K562 (cell line): ENCODE measurements around the gene MAP3K13. TPM values are rescaled to one million over a fixed set of nuclear protein-coding genes. Genes with fewer than 3 reads are reported as not detected.

Experiments used
- EP300 ChIP-seq: IDR thresholded peaks from 2 replicates; pipeline ENCODE4 v1.6.1; 2012; ENCODE audit warnings: low read length, improper control_type of control experiment
- HLTF ChIP-seq: fragments of 450-650 bp; IDR thresholded peaks from 2 replicates; pipeline ENCODE4 v1.6.1; 2016
- HMGN3 ChIP-seq: IDR thresholded peaks from 2 replicates; pipeline ENCODE4 v1.6.1; 2011; ENCODE audit warnings: borderline replicate concordance, low read depth, mild to moderate bottlenecking, mixed read lengths, low read length; ENCODE audit not compliant: insufficient read length; ENCODE audit errors: extremely low read depth
- MIER1 ChIP-seq: fragments of 450-650 bp; IDR thresholded peaks from 2 replicates; pipeline ENCODE4 v1.6.1; 2016; ENCODE audit warnings: antibody characterized with exemption, mild to moderate bottlenecking, low read depth
- NR3C1 ChIP-seq: sonication (generic); formaldehyde crosslinking; IDR thresholded peaks from 2 replicates; pipeline ENCODE4 v1.8.1; 2022; ENCODE audit warnings: missing genetic modification reagents
- RB1 ChIP-seq: fragments of 450-650 bp; IDR thresholded peaks from 2 replicates; pipeline ENCODE4 v1.6.1; 2017; ENCODE audit warnings: low read depth, mild to moderate bottlenecking
- SMARCA4 ChIP-seq: fragments of 450-650 bp; IDR thresholded peaks from 2 replicates; pipeline ENCODE4 v1.6.1; 2016
- WHSC1 ChIP-seq: IDR thresholded peaks from one replicate; pipeline ENCODE4 v1.6.1; 2012; ENCODE audit warnings: low read length, control low read depth, inconsistent platforms
- polyA plus RNA-seq, 8 experiments: library from polyadenylated mRNA; depleted of rRNA in 4 of 8; stranded (reverse) in 5 of 8; unstranded in 3 of 8; fragments of >200 nt; fragmentation: Nextera tagmentation in 2 of 8; fragmentation: Illumina TruSeq in 1 of 8; extraction: Ambion mirVana in 2 of 8; extraction: Trizol in 1 of 8; gene quantifications; 2 replicates each; pipeline versions ENCODE4 v1.2.1 to v1.2.3, GENCODE V29; 2011 to 2014; ENCODE audit warnings: inconsistent platforms in 1 of 8, missing spikeins in 1 of 8
- total RNA-seq, 7 experiments: library from RNA; depleted of rRNA in 6 of 7; stranded (reverse); fragments of >200 nt in 6 of 7; fragmentation: Illumina TruSeq in 2 of 7; extraction: Trizol in 2 of 7; gene quantifications; 2 replicates each; pipeline versions ENCODE4 v1.2.1 to v1.2.3, GENCODE V29; 2011 to 2021; ENCODE audit warnings: low replicate concordance in 1 of 7
- TF ChIP-seq, protein P1 (sequence below): fragments of 200-600 bp; sonication (generic); IDR thresholded peaks from one replicate; pipeline ENCODE4 v1.6.1; 2012; ENCODE audit warnings: mild to moderate bottlenecking, low read depth, low read length, inconsistent platforms
- TF ChIP-seq, protein P2 (sequence below): sonication (generic); formaldehyde crosslinking; IDR thresholded peaks from 2 replicates; pipeline ENCODE4 v1.8.1; 2023; ENCODE audit warnings: mild to moderate bottlenecking, missing genetic modification reagents
- TF ChIP-seq, protein P3 (sequence below): fragments of 450-650 bp; formaldehyde crosslinking; IDR thresholded peaks from 2 replicates; pipeline ENCODE4 v1.4.0; 2022; ENCODE audit warnings: missing genetic modification characterization

Gene MAP3K13
- total and polyA plus RNA-seq, 9 of the 15 experiments (the other 6 are each of a cell fraction or from before 2014, with no cell fraction given): 0.04 to 0.32 (median 0.15) TPM; not detected in 2

DNA sequence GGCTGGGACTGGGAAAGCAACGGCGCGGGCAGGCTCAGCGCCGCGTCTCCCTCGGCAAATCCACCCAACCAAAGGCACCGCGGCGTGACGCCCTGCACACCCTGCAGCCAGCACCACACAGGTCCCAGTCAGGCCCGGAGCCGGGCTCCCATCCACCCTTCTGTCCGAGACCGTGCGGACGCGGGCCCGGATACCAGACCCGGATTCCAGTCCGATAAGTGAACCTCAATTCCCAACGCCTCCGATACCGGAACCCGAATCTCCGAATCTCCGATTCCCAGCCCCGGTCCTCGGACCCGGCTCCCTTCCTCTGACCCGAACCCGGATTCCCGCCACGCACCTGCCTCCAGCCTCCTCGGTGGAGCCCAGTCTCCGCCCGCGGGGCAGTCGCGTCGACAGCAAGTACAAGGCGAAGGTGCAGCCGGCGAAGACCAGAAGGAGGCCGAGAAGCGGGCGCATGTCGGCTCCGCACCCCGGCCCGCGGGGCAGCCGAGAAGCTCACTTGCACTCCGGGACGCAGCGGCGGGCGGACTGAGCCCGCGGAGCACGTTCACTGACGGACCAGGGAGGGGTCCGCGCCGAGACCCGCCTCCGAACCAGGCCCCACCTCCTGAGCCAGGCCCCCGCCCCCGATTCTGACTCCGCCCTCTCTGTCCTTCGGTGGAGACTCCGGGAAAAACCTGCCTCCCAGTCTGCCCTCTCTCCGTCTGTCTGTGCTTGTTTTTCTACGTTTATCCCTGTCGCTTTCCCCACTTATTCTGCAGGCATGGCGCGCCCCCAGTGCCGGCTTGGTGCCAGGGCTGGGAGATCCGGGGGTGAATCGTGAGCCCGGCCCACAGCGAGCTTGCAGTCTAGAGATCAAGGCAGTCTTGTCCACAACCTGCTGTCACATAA lies 135.8 kb downstream of the MAP3K13 start, which contains the start of gene TMEM41A (continued):
- TF ChIP-seq, protein P1, sequence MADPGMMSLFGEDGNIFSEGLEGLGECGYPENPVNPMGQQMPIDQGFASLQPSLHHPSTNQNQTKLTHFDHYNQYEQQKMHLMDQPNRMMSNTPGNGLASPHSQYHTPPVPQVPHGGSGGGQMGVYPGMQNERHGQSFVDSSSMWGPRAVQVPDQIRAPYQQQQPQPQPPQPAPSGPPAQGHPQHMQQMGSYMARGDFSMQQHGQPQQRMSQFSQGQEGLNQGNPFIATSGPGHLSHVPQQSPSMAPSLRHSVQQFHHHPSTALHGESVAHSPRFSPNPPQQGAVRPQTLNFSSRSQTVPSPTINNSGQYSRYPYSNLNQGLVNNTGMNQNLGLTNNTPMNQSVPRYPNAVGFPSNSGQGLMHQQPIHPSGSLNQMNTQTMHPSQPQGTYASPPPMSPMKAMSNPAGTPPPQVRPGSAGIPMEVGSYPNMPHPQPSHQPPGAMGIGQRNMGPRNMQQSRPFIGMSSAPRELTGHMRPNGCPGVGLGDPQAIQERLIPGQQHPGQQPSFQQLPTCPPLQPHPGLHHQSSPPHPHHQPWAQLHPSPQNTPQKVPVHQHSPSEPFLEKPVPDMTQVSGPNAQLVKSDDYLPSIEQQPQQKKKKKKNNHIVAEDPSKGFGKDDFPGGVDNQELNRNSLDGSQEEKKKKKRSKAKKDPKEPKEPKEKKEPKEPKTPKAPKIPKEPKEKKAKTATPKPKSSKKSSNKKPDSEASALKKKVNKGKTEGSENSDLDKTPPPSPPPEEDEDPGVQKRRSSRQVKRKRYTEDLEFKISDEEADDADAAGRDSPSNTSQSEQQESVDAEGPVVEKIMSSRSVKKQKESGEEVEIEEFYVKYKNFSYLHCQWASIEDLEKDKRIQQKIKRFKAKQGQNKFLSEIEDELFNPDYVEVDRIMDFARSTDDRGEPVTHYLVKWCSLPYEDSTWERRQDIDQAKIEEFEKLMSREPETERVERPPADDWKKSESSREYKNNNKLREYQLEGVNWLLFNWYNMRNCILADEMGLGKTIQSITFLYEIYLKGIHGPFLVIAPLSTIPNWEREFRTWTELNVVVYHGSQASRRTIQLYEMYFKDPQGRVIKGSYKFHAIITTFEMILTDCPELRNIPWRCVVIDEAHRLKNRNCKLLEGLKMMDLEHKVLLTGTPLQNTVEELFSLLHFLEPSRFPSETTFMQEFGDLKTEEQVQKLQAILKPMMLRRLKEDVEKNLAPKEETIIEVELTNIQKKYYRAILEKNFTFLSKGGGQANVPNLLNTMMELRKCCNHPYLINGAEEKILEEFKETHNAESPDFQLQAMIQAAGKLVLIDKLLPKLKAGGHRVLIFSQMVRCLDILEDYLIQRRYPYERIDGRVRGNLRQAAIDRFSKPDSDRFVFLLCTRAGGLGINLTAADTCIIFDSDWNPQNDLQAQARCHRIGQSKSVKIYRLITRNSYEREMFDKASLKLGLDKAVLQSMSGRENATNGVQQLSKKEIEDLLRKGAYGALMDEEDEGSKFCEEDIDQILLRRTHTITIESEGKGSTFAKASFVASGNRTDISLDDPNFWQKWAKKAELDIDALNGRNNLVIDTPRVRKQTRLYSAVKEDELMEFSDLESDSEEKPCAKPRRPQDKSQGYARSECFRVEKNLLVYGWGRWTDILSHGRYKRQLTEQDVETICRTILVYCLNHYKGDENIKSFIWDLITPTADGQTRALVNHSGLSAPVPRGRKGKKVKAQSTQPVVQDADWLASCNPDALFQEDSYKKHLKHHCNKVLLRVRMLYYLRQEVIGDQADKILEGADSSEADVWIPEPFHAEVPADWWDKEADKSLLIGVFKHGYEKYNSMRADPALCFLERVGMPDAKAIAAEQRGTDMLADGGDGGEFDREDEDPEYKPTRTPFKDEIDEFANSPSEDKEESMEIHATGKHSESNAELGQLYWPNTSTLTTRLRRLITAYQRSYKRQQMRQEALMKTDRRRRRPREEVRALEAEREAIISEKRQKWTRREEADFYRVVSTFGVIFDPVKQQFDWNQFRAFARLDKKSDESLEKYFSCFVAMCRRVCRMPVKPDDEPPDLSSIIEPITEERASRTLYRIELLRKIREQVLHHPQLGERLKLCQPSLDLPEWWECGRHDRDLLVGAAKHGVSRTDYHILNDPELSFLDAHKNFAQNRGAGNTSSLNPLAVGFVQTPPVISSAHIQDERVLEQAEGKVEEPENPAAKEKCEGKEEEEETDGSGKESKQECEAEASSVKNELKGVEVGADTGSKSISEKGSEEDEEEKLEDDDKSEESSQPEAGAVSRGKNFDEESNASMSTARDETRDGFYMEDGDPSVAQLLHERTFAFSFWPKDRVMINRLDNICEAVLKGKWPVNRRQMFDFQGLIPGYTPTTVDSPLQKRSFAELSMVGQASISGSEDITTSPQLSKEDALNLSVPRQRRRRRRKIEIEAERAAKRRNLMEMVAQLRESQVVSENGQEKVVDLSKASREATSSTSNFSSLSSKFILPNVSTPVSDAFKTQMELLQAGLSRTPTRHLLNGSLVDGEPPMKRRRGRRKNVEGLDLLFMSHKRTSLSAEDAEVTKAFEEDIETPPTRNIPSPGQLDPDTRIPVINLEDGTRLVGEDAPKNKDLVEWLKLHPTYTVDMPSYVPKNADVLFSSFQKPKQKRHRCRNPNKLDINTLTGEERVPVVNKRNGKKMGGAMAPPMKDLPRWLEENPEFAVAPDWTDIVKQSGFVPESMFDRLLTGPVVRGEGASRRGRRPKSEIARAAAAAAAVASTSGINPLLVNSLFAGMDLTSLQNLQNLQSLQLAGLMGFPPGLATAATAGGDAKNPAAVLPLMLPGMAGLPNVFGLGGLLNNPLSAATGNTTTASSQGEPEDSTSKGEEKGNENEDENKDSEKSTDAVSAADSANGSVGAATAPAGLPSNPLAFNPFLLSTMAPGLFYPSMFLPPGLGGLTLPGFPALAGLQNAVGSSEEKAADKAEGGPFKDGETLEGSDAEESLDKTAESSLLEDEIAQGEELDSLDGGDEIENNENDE: peak; percentile 74
- 0 out of 2 replicates have a peak, but pooled peaks have one; percentile 33 for TF ChIP-seq NR3C1 (CRISPR knock-in tag)
- peak; percentile 98 for TF ChIP-seq HMGN3
- no peak for TF ChIP-seq WHSC1
- no peak for TF ChIP-seq SMARCA4
- peak; percentile 95 for TF ChIP-seq RB1
- TF ChIP-seq, protein P2, sequence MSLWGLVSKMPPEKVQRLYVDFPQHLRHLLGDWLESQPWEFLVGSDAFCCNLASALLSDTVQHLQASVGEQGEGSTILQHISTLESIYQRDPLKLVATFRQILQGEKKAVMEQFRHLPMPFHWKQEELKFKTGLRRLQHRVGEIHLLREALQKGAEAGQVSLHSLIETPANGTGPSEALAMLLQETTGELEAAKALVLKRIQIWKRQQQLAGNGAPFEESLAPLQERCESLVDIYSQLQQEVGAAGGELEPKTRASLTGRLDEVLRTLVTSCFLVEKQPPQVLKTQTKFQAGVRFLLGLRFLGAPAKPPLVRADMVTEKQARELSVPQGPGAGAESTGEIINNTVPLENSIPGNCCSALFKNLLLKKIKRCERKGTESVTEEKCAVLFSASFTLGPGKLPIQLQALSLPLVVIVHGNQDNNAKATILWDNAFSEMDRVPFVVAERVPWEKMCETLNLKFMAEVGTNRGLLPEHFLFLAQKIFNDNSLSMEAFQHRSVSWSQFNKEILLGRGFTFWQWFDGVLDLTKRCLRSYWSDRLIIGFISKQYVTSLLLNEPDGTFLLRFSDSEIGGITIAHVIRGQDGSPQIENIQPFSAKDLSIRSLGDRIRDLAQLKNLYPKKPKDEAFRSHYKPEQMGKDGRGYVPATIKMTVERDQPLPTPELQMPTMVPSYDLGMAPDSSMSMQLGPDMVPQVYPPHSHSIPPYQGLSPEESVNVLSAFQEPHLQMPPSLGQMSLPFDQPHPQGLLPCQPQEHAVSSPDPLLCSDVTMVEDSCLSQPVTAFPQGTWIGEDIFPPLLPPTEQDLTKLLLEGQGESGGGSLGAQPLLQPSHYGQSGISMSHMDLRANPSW (CRISPR knock-in tag): 0 out of 2 replicates have a peak, but pooled peaks have one; percentile 42
- TF ChIP-seq HLTF: 0 out of 2 replicates have a peak, but pooled peaks have one; percentile 23
- peak; percentile 64 for TF ChIP-seq EP300
- TF ChIP-seq MIER1: 0 out of 2 replicates have a peak, but pooled peaks have one; percentile 36
- TF ChIP-seq, protein P3, sequence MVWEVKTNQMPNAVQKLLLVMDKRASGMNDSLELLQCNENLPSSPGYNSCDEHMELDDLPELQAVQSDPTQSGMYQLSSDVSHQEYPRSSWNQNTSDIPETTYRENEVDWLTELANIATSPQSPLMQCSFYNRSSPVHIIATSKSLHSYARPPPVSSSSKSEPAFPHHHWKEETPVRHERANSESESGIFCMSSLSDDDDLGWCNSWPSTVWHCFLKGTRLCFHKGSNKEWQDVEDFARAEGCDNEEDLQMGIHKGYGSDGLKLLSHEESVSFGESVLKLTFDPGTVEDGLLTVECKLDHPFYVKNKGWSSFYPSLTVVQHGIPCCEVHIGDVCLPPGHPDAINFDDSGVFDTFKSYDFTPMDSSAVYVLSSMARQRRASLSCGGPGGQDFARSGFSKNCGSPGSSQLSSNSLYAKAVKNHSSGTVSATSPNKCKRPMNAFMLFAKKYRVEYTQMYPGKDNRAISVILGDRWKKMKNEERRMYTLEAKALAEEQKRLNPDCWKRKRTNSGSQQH (CRISPR knock-in tag): no peak
